Kidney capillary endothelial cell (primary cell): ENCODE results near the gene RHBG.
"Not testable (repeated sequence)": the region's sequence is repeated elsewhere in the genome, so short reads cannot be mapped to it uniquely, and the experiment has no call there.

Experiments
- DNase-seq: peaks from one replicate; pipeline ENCODE4 v3.0.0-alpha.2; 2018; ENCODE audit warnings: low spot score

Gene RHBG, protein sequence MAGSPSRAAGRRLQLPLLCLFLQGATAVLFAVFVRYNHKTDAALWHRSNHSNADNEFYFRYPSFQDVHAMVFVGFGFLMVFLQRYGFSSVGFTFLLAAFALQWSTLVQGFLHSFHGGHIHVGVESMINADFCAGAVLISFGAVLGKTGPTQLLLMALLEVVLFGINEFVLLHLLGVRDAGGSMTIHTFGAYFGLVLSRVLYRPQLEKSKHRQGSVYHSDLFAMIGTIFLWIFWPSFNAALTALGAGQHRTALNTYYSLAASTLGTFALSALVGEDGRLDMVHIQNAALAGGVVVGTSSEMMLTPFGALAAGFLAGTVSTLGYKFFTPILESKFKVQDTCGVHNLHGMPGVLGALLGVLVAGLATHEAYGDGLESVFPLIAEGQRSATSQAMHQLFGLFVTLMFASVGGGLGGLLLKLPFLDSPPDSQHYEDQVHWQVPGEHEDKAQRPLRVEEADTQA

DNA sequence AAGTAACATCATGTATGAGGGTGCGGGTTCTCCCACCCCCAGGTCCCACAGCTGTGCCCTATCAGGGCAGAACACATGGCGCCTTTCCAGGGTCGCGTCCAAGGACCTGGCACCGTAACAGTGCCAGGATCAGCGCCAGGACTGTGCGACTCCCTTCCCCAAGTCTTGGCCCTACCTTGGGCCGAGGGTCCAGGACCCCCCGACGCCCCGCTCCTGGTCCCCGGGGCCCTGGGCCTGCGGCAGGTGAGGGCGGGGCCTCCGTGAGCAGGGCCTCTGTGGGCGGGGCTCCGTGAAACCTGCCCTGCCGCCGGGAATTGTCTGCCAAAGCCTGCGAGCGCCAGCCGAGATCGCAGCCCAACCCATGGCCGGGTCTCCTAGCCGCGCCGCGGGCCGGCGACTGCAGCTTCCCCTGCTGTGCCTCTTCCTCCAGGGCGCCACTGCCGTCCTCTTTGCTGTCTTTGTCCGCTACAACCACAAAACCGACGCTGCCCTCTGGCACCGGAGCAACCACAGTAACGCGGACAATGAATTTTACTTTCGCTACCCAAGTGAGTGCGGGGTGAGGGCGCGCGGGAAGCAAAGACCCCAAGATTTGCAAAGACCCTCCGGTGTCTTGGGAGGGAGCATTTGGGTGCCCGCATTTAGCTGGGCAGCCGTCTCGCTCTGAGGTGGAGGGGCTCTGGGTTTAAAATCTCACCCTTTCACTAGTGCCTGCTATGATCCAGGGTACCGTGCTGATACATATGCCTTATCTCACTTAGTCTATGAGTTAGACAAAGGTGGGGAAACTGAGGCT is at the start of gene RHBG:
RHBG (plus strand) TSS at position 323 of the 796 bp plus-strand sequence; CDS start at position 362, 39 bp downstream.
- DNase-seq, result no peak

DNA sequence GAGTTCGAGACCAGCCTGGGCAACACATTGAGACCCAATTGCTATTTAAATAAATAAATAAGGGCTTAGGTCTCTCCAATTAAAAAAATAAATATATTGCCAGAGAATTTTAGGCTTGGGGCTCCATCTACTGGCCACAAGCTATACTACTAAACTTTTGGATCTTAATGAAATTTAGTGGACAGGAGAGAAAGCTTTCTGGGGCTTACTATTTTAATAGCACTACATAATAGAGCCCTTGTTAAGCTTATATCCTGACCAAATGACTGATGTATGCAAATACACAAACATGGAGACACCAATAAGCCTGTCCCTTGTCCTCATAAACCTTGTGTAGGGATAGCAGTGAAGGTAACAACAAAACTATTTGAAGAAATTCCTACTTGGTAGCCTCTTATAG is 49.3 kb upstream of the RHBG start:
- peak; percentile 33 for DNase-seq

DNA sequence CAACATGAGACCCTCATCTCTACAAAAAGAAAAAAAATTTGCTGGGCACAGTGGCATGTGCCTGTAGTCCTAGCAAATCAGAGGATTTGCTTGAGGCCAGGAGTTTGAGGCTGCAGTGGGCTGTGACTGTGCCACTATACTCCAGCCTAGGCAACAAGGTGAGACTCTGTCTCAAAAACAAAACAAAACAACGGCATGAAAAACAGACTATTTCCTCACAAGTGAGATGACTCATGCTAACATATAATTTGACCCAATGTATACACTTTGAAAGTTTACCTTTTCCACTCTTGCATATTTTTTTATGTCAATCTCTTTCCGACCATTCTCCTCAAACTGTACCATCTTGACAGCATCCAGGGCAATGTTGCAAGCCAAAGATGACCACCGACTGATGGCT is 48.5 kb upstream of the RHBG start:
- no peak for DNase-seq

DNA sequence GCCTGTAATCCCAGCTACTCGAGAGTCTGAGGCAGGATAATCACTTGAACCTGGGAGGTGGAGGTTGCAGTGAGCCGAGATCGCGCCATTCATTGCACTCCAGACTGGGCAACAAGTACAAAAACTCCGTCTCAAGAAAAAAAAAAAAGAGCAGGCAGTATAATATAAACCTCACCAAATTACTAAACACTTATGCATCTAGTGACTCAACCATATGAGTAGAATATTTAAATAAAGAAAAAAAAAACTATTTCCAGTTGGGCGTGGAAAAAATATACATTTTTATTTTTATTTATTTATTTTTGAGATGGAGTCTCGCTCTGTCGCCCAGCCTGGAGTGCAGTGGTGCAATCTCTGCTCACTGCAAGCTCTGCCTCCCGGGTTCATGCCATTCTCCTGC is 45.8 kb upstream of the RHBG start:
- DNase-seq, result not testable (repeated sequence)

DNA sequence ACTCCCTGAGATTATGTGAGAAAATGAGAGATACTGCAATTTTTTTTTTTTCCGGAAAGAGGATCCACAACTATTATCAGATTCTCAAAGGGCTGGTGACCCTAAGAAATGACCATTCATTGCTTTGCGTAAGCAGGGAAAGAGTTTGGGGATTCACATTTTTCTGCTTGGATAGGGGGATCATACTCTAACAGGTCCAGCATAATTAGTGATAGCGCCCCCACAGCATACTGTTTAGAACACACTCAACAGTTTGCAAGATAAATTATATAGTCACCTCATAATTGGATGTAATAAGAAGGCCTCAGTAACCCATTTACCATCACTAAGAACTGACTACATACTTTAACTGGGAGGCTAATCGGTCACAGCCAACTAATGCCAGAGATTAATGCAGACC is 32.8 kb upstream of the RHBG start:
- DNase-seq, result peak; percentile 24

DNA sequence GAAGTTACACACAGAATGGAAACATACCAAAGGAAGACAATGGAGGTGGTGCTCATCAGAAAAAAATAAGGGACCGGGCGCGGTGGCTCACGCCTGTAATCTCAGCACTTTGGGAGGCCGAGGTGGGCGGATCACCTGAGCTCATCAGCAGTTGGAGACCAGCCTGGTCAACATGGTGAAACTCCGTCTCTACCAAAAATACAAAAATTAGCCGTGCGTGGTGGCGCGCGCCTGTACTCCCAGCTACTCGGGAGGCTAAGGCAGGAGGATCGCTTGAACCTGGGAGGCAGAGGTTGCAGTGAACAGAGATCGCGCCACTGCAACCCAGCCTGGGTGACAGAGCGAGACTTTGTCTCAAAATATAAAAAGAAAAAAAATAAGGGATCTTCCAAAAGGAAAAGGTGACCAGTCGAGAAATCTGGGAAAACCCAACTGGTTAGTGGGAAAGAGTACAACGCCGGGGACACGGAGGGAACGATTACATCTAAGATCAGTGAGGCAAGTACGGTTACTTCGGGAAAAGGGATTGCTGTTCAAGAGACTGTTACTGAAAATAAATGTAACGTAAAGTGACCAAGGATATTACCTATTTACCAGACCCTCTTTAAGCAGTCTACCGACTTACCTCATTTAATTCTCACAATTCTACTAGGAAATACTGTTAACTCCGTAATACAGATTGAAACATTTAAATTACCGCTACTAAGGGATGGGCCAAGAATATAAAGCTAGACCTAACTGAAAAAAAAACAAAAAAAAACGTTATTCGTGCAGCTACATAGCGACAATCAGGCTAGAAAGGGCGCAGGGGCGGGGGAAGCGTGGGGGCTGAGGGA is 31.7 kb upstream of the RHBG start:
- peak; percentile 20 for DNase-seq

DNA sequence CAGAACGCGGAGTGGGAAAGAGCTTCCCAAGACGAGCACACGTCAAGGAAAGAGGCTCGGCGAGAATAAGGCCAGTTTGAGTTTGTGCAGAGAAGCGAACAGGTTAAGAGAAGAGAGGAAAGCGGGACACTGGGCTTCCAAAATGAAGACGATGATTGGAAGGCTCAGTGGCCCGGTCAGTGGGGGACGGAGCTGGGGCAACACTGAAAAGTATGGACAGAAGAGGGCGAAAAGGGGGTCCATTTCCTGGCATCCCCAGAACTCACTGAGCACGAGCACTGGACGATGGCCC is 31.2 kb upstream of the RHBG start:
- no peak for DNase-seq

DNA sequence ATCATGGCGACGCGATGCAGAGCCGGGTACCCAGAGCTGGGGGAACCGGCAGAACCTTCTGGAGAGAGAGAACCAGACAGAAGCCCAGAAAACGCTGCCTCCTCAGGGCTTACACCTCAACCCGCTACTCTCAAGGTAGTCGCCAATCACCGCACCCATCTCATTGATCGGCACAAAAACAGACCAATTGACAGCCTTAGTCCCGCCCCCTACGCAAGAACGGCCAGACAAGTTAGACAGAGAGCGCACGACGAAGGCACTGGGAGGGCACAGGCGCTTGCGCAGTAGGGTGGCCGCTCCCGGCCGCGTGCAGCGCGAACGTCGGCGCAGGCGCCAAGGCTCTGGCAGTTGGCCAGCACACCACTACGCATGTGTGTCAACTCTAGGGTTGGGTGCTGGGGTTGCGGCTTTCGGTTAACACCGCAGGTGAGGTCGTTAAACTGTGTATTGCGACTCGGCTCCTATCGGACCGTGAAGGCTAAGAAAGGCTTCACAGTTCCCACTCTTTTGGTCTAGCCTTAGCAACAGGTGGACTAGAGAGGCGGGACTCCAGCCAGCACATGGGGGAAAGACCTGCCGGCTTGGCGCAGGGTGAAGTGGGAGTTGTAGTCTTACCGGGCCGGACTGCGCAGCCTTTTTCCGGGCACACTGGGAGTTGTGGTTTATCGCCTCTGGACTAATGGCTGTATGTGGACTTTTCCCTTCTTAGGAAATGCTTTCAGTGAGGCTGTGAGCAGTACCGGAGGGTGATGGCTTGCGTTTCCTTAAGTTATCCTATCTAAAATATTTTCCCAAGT is 30.6 kb upstream of the RHBG start, which contains the start of the genes CCT3 and TSACC:
CCT3 (minus strand) TSS at position 113 of the 797 bp plus-strand sequence; CDS start at position 5, 108 bp downstream.
TSACC (plus strand) TSS at position 347 of the 797 bp plus-strand sequence. CDS start 1,232 bp downstream, outside the sequence.
- peak; percentile 100 for DNase-seq

DNA sequence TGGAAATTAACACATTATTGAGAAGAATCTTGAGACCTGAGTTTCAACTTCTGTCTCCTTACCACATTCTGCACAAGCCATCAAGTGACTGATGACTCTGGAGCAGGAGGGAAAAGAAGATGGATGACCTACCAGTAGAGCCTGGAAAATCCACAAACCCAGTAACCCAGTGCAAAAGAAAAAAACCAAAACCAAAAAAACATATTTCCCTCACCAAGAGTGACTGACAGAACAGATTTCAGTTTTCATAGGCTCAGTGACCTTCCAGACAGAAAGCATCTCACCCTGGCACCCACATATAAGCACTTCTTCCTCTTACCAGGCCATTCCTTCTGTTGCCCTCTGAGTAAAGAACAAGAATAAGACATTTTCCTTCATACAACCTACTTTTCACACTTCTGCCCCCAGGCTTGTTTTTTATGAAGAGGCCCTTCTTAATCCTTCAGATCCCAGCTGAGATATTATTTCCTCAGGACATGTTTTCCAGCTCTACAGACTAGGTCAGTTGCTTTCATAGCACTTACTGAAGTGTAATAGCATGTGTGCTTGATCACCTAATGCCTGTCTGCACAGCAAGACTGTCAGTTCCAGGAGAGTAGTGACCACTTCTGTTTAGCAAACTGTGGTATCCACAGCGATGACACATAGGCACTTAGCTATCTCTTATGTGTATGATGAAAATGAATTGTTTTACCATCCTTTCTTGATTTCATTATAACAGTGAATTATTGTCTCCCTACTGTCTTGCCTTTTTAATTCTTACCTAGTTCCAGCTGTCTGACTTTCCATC is 26.6 kb upstream of the RHBG start:
- no peak for DNase-seq

DNA sequence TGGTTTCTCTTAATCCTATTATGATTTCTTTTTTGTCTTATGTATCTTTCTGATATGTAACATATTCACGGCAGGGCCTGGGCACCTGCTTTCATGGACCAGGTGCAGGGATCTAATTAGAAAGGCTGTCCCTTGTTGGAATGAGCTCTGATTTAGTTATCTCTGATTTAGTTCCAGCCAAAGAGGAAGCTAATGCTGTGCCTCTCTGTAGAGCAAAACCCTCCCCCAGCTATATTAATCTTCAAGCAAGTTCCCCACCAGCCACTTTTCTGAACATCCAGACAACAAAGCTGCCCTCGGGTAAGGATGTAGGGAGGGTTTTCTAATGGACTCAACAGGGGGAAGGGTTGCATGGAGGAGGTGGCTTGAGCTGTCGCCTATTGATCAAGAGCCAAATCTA is 24.6 kb upstream of the RHBG start:
- no peak for DNase-seq

DNA sequence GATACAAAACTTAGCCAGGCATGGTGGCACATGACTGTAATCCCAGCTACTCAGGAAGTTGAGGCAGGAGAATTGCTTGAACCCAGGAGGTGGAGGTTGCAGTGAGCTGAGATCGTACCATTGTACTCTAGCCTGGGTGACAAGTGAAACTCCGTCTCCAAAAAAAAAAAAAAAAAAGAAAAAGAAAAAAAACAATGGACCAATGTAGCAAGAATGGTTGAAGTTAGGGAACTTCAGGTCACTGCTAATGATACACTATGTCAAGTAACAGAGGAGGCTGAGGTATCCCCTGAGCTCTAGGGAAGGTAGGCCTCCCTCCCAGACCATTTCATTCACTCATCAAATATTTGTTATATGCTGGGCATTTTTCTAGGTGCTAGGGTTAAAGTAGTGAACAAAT is 23.0 kb upstream of the RHBG start:
- DNase-seq, result not testable (repeated sequence)

DNA sequence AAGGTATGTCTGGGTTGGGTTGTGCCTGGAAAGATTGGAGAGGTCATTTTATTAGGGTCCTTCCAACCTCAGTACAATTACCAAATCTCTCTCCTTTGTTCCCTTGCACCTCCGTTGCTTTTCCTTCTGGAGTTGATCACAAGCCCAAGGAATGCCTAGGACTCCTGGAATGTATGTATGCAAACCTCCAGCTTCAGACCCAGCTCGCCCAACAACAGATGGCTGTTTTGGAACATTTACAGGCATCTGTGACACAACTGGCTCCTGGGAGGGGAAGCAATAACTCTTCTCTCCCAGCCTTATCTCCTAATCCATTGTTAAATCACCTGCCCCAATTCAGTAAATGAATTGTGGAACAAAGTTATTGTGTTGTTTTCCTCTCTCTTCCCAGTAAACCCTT is 22.4 kb upstream of the RHBG start:
- no peak for DNase-seq

DNA sequence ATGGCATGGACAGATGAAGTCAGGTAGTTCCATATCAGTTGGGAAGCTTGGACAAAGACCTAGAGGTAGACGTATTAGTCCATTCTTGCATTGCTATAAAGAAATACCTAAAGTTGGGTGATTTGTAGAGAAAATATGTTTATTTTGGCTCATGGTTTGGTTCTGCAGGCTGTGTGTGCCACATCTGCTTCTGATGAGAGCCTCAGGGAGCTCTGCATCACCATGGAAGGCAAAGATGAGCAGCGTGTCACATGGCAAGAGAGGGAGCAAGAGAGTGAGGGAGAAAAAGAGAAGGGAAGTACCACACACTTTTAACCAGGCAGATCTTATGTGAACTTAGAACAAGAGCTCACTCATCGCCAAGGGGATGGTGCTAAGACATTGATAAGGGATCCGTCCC is 21.7 kb upstream of the RHBG start:
- DNase-seq, result no peak

DNA sequence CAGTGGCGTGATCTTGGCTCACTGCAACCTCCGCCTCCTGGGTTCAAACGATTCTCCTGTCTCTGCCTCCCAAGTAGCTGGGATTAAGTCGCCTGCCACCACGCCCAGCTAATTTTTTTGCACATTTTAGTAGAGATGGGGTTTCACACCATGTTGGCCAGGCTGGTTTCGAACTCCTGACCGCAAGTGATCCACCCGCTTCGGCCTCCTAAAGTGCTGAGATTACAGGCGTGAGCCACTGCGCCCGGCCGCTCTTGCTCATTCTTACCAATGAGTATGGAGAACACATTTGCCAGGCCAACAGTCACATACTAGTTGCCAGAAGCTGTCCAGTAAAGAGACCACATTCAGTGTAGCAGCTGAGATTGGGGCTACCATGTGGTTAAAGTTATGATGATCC is 16.5 kb upstream of the RHBG start:
- DNase-seq, result not testable (repeated sequence)

DNA sequence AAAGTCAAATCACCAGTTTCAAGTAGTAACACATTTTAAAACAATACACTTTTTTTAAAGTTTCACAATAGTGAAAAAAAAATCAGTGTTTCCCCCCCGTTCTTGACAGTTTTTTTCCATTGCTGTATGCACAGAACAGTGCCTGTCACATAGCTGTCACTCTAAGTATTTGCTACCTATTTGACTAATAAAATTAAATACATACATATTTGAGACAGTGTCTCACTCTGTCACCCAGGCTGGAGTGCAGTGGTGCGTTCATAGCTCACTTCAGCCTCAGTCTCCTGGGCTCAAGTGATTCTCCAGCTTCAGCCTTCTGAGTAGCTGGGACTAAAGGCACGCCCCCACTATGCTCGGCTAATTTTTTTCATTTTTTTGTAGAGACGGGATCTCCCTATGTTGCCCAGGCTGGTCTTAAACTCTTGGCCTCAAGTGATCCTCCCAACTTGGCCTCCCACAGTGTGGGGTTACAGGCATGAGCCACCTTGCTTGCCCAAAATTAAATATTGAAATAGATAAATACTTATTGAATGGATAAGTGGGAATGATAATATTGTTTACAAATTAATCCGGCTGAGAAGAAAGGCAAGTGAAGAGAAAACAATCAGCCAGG is 12.6 kb upstream of the RHBG start:
- no peak for DNase-seq

DNA sequence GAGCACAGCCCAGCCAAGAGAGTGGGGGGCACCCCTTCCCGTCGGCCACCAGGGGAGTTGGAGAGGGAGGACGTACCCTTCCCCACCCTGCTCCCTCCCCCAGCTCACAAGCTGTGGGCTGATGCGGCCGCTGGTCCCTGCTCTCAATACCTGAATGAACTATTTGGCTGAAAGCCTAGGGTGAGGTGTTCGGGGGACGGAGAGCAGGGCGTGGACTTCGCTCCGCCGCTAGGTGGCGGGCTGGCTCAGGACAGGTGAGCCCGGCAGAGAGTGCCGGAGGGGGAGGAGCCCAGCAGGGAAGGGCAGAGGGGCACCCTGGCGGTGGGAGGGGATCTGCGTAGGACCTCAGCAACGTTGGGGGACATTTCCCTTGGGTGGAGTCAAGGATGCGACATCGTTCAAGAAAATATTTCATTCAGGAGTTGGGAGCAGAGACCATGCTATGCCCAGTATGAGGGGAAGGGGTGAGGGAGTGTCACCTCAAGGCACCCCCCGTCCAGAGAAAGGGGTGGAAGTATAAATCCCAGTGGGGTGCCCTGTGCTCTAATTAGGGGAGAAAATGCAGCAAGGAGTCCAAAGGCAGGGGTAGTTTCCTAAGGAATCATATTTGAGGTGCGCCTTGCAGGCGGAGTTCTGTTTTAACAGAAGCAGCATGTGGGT is 12.0 kb upstream of the RHBG start:
- no peak for DNase-seq

DNA sequence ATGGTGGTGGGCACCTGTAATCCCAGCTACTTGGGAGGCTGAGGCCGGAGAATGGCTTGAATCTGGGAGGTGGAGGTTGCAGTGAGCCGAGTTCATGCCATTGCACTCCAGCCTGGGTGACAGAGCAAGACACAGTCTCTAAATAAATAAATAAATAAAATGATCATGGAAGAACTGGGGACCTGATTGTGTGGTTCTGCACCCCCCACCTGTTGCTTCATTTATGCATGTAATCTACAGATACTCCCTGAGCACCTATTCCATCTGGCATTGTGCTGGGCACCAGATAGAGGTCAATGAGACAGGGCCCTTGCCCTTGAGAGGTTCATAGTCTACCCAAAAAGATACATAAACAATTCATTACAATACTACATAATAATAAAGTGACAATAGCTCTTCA is 11.0 kb upstream of the RHBG start:
- no peak for DNase-seq

DNA sequence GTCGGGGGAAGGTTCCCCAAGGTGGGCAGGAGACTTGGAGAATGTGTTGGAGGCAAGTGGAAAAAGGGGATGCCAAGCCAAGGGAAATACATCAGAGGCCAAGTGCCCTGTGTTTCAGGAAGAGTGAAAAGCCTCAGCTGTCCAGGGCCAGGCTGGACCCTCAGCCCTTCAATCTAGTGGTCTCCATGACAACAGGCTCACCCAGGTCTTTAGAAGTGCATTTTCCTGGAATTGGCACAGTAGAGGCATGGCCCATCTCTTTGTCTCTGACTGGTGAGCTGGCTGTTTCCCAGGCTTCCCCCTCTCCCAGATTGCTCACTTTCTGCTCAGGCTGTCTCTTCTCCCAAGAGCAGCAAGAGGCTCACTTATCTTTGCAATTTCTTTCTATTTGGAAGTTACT is 10.4 kb upstream of the RHBG start:
- no peak for DNase-seq

DNA sequence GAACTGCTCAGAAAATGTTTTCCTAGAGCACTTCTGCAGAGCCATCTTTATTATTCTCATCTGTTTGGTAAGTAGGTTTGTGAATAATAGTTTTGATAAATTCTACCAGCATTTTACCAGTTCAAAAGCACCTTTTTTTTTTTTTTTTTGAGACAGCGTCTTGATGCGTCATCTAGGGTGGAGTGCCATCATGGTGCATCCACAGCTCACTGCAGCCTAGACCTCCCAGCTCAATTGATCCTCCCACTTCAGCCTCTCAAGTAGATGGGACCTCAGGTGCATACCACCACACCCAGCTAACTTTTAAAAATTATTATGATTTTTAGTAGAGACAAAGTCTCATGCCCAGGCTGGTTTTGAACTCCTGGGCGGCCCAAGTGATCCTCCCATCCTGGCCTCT is 9.8 kb upstream of the RHBG start:
- no peak for DNase-seq

DNA sequence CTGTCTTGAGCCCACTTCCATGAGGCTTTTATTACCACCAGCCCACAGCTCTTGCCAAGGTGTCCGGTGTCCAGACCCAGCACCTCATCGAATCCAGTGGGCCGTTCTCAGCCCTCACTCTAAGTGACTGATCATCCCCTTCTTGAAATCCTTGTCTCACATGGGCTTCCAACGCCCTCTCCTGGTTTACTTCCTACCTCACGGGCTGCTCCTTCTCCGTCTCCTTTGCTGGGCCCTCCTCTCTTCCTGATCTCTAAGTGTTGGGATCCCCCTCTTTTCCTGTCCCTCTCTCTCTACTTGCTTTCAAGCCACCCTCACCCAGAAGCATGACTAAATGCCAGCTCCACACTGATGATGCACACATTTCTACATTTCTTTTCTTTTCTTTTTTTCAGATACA is 9.0 kb upstream of the RHBG start:
- no peak for DNase-seq
